Epidermal melanocyte (primary cell): Measurements from ENCODE around the gene DLD.

ENCODE experiments used
- DNase-seq: peaks from one replicate; pipeline ENCODE4 v3.0.0; 2011; ENCODE audit warnings: low spot score; ENCODE audit not compliant: insufficient read length

The DLD gene

GRCh38 chr7:107967420-107967819, 76.4 kb downstream of the DLD start:
- DNase-seq = no peak

DNA sequence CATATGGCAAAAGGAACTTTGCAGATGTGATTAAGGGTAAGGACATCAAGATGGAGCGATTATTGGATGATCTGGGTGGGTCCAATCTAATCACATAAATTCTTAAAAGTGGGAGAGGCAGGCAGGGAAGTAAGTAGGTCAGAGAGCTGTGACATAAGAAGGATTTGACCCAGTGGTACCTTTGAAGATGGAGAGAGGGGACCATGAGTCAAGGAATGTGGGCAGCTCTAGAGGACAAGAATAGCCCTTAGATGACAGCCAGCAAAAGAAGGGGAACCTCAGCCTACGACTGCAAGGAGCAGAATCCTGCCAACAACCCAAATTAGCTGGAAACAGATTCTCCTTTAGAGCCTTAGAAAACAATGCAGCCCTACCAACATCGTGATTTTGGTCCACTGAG, 77.5 kb downstream of the DLD start:
- DNase-seq = no peak

- DNase-seq = no peak
These were observed 78.9 kb downstream of the DLD start for GRCh38 chr7:107969856-107970255.
